ENCODE results near the gene CBX5.
"Not testable (repeated sequence)": the region's sequence is repeated elsewhere in the genome, so short reads cannot be mapped to it uniquely, and the experiment has no call there.

The CBX5 gene

GRCh38 chr12:54195737-54196347, 84.1 kb downstream of the CBX5 start:
- no peak for DNase-seq

DNA sequence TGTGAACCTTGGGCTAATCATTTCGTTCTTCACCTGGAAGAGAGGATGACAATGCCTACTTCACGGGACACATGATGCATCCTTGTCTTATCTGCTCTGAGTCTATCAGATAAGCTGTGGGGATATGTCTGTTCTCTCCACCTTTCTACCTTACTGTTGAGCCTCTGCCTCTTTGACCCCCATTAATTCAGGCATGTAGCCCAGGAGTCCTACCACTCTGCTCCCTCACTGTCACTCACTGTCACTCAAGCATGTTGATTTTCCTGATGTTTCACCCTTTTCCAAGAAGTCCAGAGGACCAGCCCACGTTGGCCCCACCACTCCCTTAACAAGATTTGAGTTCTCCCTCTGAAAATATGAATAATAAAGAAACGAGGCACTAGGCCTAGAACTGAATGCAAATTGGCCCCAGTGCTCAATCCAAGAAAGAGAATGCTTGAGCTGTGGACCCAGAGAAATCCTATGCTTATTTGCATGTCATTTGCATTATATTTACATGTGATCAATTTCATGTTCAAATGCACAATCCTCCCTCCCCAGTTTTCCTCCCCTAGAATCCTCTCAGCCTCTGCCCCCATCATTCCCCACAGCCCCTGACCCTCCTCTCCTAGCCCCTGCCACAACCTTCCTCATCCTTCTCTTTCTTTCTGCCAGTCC, 84.7 kb downstream of the CBX5 start:
- DNase-seq, result no peak

DNA sequence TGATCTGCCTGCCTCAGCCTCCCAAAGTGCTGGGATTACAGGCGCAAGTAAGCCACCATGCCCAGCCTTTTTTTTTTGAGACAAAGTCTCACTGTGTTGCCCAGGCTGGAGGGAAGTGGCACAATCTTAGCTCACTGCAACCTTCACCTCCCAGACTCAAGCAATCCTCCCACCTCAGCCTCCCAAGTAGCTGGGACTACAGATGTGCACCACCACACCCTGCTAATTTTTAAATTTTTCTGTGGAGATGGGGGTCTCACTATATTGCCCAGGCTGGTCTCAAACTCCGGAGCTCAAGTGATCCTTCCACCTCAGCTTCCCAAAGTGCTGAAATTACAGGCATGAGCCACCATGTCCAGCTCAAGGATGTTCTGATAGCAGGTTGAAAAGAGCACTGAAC, 85.3 kb downstream of the CBX5 start:
- not testable (repeated sequence) for DNase-seq

DNA sequence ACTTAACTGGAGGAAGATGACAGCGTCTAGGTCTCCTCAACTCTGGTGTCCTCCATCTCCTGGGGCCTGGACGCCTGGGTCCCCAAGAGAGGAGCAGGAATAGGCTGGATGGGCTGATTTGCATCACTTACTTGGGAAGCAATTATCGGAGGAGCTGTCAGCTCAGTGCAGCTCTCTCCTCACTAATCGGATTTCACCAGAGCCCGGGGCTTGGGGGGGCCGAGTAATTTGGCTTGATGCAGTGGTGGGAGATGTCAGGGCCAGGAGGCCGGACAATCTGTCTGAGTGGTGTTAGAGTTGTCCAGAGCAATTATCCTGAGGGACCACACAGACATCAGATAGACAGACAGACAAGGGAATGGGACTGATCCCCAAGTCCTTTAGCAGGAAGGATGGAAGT, 86.5 kb downstream of the CBX5 start:
- no peak for DNase-seq

- no peak for DNase-seq
Observed at GRCh38 chr12:54191550-54192022, 88.3 kb downstream of the CBX5 start.

GRCh38 chr12:54191126-54191525, 88.8 kb downstream of the CBX5 start:
- no peak for DNase-seq

- DNase-seq, result no peak
Observed at GRCh38 chr12:54189198-54189539, 90.8 kb downstream of the CBX5 start.

GRCh38 chr12:54187075-54187474, 92.8 kb downstream of the CBX5 start:
- no peak for DNase-seq

GRCh38 chr12:54185919-54186318, 94.0 kb downstream of the CBX5 start:
- no peak for DNase-seq

- not testable (repeated sequence) for DNase-seq
Observed at GRCh38 chr12:54185297-54185696, 94.6 kb downstream of the CBX5 start.

GRCh38 chr12:54184024-54184805, 95.7 kb downstream of the CBX5 start:
- DNase-seq, result no peak

- no peak for DNase-seq
Observed at GRCh38 chr12:54182981-54183380, 96.9 kb downstream of the CBX5 start.

- DNase-seq, result no peak
Observed at GRCh38 chr12:54182086-54182485, 97.8 kb downstream of the CBX5 start.

All from cortex of kidney (tissue), 1 donor.